HepG2 (cell line): ENCODE results near the gene ASAP2. TPM values are rescaled to one million over a fixed set of nuclear protein-coding genes. Genes with fewer than 3 reads are reported as not detected.

ENCODE experiments used
- AGO2 ChIP-seq: fragments of 200-400 bp; formaldehyde crosslinking; optimal IDR thresholded peaks from 2 replicates; pipeline ENCODE3; 2017; ENCODE audit warnings: mild to moderate bottlenecking, low read depth, low read length, moderate library complexity
- ATF7-NPFF ChIP-seq: sonication (generic); formaldehyde crosslinking; IDR thresholded peaks from 2 replicates; pipeline ENCODE4 v1.8.1; 2023; ENCODE audit warnings: mild to moderate bottlenecking, low read depth, missing genetic modification reagents, moderate library complexity
- ERF ChIP-seq: IDR thresholded peaks from 2 replicates; pipeline ENCODE4 v1.6.1; 2018; ENCODE audit warnings: missing biosample characterization, missing genetic modification reagents
- HDAC1 ChIP-seq: sonication (generic); formaldehyde crosslinking; IDR thresholded peaks from 2 replicates; pipeline ENCODE4 v1.5.1; 2020; ENCODE audit warnings: mild to moderate bottlenecking, missing genetic modification reagents
- JARID2 ChIP-seq: sonication (generic); formaldehyde crosslinking; IDR thresholded peaks from 2 replicates; pipeline ENCODE4 v1.8.1; 2023; ENCODE audit warnings: missing genetic modification reagents, inconsistent platforms; ENCODE audit not compliant: insufficient replicate concordance
- KLF6 ChIP-seq: IDR thresholded peaks from 2 replicates; pipeline ENCODE4 v1.8.0; 2016; ENCODE audit warnings: missing biosample characterization, missing genetic modification reagents
- NR2F1 ChIP-seq, 2 experiments: fragments of 450-650 bp in 1 of 2; formaldehyde crosslinking in 1 of 2; IDR thresholded peaks; 2 replicates each; pipeline versions ENCODE4 v1.5.0 to v1.6.1; 2016 to 2020; ENCODE audit warnings: mild to moderate bottlenecking in 1 of 2, missing compliant biosample characterization in 1 of 2, missing genetic modification reagents in 1 of 2, moderate library complexity in 1 of 2
- PHB2 ChIP-seq: fragments of 450-650 bp; IDR thresholded peaks from 2 replicates; pipeline ENCODE4 v1.6.1; 2018; ENCODE audit not compliant: partially characterized antibody
- PREB ChIP-seq: sonication (generic); formaldehyde crosslinking; IDR thresholded peaks from 2 replicates; pipeline ENCODE4 v1.4.0; 2020; ENCODE audit warnings: missing genetic modification reagents
- RAD51 ChIP-seq: fragments of 450-650 bp; IDR thresholded peaks from 2 replicates; pipeline ENCODE4 v1.6.1; 2016; ENCODE audit warnings: borderline replicate concordance
- RFX5 ChIP-seq: IDR thresholded peaks from 2 replicates; pipeline ENCODE4 v1.6.1; 2011; ENCODE audit warnings: low read depth, low read length, improper control_type of control experiment
- ZMYM2 ChIP-seq: sonication (generic); formaldehyde crosslinking; IDR thresholded peaks from 2 replicates; pipeline ENCODE4 v1.8.0; 2022; ENCODE audit warnings: mild to moderate bottlenecking, missing genetic modification reagents
- ZNF17 ChIP-seq: sonication (generic); formaldehyde crosslinking; IDR thresholded peaks from 2 replicates; pipeline ENCODE4 v1.5.0; 2020; ENCODE audit warnings: mild to moderate bottlenecking, missing genetic modification reagents
- ZNF343 ChIP-seq: sonication (generic); formaldehyde crosslinking; IDR thresholded peaks from 2 replicates; pipeline ENCODE4 v1.4.0; 2020; ENCODE audit warnings: mild to moderate bottlenecking, missing genetic modification reagents
- ZNF503 ChIP-seq: sonication (generic); formaldehyde crosslinking; IDR thresholded peaks from 2 replicates; pipeline ENCODE4 v1.4.0; 2020; ENCODE audit warnings: missing genetic modification reagents
- ZNF672 ChIP-seq: sonication (generic); formaldehyde crosslinking; IDR thresholded peaks from 2 replicates; pipeline ENCODE4 v1.8.1; 2022; ENCODE audit warnings: missing genetic modification reagents
- ZNF749 ChIP-seq: sonication (generic); formaldehyde crosslinking; IDR thresholded peaks from 2 replicates; pipeline ENCODE4 v1.8.0; 2022; ENCODE audit warnings: mild to moderate bottlenecking, missing genetic modification reagents, moderate library complexity, borderline replicate concordance
- ZSCAN21 ChIP-seq: sonication (generic); formaldehyde crosslinking; IDR thresholded peaks from 2 replicates; pipeline ENCODE4 v1.8.0; 2022; ENCODE audit warnings: mild to moderate bottlenecking, missing genetic modification reagents, moderate library complexity, borderline replicate concordance
- polyA plus RNA-seq, 8 experiments: library from polyadenylated mRNA; depleted of rRNA in 3 of 8; stranded (reverse) in 7 of 8; unstranded in 1 of 8; fragments of >200 nt; fragmentation: Illumina TruSeq in 4 of 8; extraction: Trizol in 4 of 8; gene quantifications; 2 replicates each; pipeline versions ENCODE4 v1.2.1 to v1.2.3, GENCODE V29; 2011 to 2016; ENCODE audit warnings: low read depth in 4 of 8, missing spikeins in 1 of 8, mixed read lengths in 1 of 8; ENCODE audit not compliant: insufficient read depth in 1 of 8
- total RNA-seq, 5 experiments: library from RNA; depleted of rRNA; stranded (reverse); fragments of >200 nt; fragmentation: Illumina TruSeq; extraction: Trizol; gene quantifications; 2 replicates each; pipeline ENCODE4 v1.2.3, GENCODE V29; 2016; ENCODE audit warnings: low read depth in 1 of 5
- TF ChIP-seq, protein P1 (sequence below): sonication (generic); formaldehyde crosslinking; IDR thresholded peaks from 2 replicates; pipeline ENCODE4 v1.4.0; 2020; ENCODE audit warnings: mild to moderate bottlenecking, missing genetic modification reagents
- TF ChIP-seq, protein P2 (sequence below): sonication (generic); formaldehyde crosslinking; IDR thresholded peaks from 2 replicates; pipeline ENCODE4 v1.9.0; 2021; ENCODE audit warnings: missing genetic modification reagents, borderline replicate concordance

The ASAP2 gene
- total and polyA plus RNA-seq, 2 of the 13 experiments (the other 11 are each of a cell fraction or from before 2014, with no cell fraction given): 7.3 to 22.3 TPM

DNA sequence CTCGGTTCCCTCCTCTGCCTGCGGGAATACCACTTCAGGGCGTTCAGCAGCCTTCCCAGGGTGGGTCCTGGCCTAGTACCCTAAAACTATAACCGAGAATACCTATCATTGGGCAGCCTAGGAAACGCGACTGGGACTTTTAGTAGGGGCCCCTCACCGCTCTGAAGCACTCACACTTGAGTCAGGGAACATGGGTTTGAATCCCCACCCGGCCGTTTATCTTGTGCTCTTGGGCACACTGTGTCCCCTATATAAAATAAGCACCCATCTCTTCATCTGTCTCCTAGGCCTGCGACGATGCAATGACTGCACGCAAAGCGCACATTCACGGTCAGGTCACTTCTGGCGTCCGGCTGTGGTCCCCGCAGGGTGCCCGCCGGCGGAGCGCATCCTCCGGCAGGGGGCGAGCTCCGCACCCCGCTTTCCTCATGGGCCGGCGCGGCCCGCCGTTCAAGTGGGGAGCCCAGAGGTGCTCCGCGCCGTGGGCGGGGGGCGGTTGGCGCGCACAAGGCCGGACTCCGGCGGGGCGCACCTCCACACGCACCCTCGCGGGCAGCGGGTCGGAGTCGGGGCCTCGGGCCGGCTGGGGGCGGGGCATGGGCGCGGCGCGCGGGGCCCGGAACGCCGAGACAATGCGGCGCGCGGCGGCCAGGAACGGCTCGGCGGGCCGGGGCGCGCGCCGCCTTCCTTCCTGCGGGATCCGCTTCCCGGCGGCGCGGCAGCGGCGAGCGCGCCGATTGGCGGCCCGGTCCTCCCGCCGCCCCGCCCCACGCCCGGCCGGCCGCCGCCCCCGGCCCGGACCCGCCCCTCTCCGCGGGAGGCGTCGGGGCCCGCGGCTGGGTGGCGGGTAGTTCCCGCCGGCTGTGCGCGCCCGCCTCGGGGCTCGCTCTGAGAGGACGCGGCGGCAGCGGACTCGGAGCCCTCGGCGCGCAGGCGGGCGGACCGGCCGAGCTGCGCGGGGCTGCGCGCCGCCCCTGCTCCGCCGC is at the start of gene ASAP2 (continued):
- TF ChIP-seq PREB (CRISPR knock-in tag): no peak
- TF ChIP-seq KLF6 (CRISPR knock-in tag): no peak
- TF ChIP-seq JARID2 (CRISPR knock-in tag): no peak
- no peak for TF ChIP-seq ZNF343 (CRISPR knock-in tag)
- no peak for TF ChIP-seq RFX5
- TF ChIP-seq HDAC1 (CRISPR knock-in tag): peak; percentile 63
- no peak; the same call in 1 of the 2 replicates for TF ChIP-seq ZNF749 (CRISPR knock-in tag)
- peak; percentile 80; the same call in 1 of the 2 replicates for TF ChIP-seq ZSCAN21 (CRISPR knock-in tag)
- no peak for TF ChIP-seq NR2F1 (CRISPR knock-in tag; IDR thresholded peaks at IDR 0.05)
- TF ChIP-seq, protein P1, sequence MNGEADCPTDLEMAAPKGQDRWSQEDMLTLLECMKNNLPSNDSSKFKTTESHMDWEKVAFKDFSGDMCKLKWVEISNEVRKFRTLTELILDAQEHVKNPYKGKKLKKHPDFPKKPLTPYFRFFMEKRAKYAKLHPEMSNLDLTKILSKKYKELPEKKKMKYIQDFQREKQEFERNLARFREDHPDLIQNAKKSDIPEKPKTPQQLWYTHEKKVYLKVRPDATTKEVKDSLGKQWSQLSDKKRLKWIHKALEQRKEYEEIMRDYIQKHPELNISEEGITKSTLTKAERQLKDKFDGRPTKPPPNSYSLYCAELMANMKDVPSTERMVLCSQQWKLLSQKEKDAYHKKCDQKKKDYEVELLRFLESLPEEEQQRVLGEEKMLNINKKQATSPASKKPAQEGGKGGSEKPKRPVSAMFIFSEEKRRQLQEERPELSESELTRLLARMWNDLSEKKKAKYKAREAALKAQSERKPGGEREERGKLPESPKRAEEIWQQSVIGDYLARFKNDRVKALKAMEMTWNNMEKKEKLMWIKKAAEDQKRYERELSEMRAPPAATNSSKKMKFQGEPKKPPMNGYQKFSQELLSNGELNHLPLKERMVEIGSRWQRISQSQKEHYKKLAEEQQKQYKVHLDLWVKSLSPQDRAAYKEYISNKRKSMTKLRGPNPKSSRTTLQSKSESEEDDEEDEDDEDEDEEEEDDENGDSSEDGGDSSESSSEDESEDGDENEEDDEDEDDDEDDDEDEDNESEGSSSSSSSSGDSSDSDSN (CRISPR knock-in tag): peak; percentile 72; the same call in 1 of the 2 replicates
- TF ChIP-seq ZNF17: no peak
- TF ChIP-seq ATF7-NPFF (CRISPR knock-in tag): peak; percentile 58; the same call in 1 of the 2 replicates
- no peak for TF ChIP-seq PHB2
- TF ChIP-seq, protein P2, sequence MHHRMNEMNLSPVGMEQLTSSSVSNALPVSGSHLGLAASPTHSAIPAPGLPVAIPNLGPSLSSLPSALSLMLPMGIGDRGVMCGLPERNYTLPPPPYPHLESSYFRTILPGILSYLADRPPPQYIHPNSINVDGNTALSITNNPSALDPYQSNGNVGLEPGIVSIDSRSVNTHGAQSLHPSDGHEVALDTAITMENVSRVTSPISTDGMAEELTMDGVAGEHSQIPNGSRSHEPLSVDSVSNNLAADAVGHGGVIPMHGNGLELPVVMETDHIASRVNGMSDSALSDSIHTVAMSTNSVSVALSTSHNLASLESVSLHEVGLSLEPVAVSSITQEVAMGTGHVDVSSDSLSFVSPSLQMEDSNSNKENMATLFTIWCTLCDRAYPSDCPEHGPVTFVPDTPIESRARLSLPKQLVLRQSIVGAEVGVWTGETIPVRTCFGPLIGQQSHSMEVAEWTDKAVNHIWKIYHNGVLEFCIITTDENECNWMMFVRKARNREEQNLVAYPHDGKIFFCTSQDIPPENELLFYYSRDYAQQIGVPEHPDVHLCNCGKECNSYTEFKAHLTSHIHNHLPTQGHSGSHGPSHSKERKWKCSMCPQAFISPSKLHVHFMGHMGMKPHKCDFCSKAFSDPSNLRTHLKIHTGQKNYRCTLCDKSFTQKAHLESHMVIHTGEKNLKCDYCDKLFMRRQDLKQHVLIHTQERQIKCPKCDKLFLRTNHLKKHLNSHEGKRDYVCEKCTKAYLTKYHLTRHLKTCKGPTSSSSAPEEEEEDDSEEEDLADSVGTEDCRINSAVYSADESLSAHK (CRISPR knock-in tag): no peak
- TF ChIP-seq ZNF503 (CRISPR knock-in tag): no peak
- TF ChIP-seq AGO2: no peak
- TF ChIP-seq ZMYM2 (CRISPR knock-in tag): no peak
- 0 out of 2 replicates have a peak, but pooled peaks have one; percentile 41 for TF ChIP-seq ERF (CRISPR knock-in tag)
- TF ChIP-seq RAD51: no peak
- TF ChIP-seq ZNF672 (CRISPR knock-in tag): no peak
